H7 (cell line): ENCODE measurements around the gene GRAMD1B. TPM values are rescaled to one million over a fixed set of nuclear protein-coding genes. Genes with fewer than 3 reads are reported as not detected.

Source experiments
- DNase-seq: peaks from one replicate; pipeline ENCODE4 v3.0.0; 2012
- H3K27me3 ChIP-seq: 2 replicates; pipeline ENCODE4 v1.6.0; 2011; ENCODE audit warnings: mild to moderate bottlenecking, low read length; ENCODE audit not compliant: control insufficient read depth, insufficient read depth
- H3K36me3 ChIP-seq: replicated peaks from 2 replicates; pipeline ENCODE4 v1.5.1; 2011; ENCODE audit warnings: low read length; ENCODE audit not compliant: control insufficient read depth, insufficient read depth
- H3K4me3 ChIP-seq: 2 replicates; pipeline ENCODE4 v1.5.1; 2011; ENCODE audit warnings: low read depth, mild to moderate bottlenecking, control low read depth, low read length, moderate library complexity; ENCODE audit not compliant: insufficient read depth
- total RNA-seq: library from RNA; depleted of rRNA; stranded (reverse); fragments of >200 nt; shearing (Covaris generic); gene quantifications from 2 replicates; pipeline ENCODE4 v1.2.3, GENCODE V29; 2014

The GRAMD1B gene
- total RNA-seq, 1 experiment from 2014 or later, result 15.9 TPM

DNA sequence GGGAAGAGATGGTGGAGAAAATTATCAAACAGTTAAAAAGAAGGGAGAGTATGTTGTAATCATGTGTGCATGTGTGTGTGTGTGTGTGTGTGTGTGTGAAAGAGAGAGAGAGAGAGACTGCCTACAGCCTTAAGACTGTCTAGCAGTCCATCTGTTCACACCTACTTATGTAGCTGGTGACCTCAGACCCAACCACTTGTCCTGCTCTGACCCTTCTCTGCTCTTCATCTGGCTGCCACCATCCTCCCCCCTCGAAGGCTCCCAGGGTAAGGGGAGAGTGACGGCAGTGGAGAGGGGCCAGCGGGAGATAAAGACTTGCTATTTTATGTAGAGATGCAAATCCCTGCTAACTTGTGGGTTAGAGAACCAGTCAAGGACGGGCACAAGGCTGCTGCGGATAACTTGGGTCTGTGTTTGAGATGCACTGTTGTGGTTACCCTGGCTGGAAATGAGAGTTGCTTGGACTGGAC lies 24.9 kb upstream of the GRAMD1B start:
- H3K27me3 ChIP-seq, result peaks cover 9% of the 10 kb centered on the region; the same call in 1 of the 2 replicates
- no peaks in the 10 kb centered on the region for H3K36me3 ChIP-seq
- DNase-seq, result peak; percentile 36
- no peak overlapping the region for H3K4me3 ChIP-seq

DNA sequence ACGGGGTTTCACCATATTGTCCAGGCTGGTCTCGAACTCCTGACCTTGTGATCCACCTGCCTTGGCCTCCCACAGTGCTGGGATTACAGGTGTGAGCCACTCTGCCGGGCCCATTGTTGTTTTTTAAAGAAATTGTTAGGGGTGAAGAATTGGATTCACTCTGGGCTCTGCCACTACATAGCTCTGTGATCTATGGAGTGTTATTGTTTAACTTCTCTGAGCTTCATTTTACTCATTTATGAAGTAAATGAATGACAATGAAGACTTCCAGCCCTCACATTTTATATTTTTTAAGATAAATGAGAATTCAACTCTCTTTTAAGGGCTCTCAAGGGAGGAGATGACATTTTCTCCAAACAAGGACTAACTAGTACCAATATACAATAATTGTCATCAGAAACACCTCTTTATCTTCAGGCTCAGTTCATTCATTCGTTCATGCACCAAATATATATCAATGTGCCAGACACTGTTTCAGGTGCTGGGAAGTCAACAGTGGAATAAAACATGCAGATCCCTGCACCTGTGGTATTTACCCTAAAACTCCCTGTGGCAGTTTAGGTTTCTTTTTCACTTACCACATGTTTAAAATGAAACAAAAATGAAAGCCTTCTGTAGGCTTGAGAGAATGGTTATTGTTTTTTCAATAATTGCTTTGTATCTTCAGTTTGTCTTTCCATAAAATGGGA lies 23.5 kb upstream of the GRAMD1B start:
- Histone ChIP-seq H3K27me3 (peaks cover 13% of the 10 kb centered on the region; the same call in 1 of the 2 replicates), H3K36me3 (no peaks in the 10 kb centered on the region), H3K4me3 (no peak overlapping the region)
- DNase-seq, result no peak

DNA sequence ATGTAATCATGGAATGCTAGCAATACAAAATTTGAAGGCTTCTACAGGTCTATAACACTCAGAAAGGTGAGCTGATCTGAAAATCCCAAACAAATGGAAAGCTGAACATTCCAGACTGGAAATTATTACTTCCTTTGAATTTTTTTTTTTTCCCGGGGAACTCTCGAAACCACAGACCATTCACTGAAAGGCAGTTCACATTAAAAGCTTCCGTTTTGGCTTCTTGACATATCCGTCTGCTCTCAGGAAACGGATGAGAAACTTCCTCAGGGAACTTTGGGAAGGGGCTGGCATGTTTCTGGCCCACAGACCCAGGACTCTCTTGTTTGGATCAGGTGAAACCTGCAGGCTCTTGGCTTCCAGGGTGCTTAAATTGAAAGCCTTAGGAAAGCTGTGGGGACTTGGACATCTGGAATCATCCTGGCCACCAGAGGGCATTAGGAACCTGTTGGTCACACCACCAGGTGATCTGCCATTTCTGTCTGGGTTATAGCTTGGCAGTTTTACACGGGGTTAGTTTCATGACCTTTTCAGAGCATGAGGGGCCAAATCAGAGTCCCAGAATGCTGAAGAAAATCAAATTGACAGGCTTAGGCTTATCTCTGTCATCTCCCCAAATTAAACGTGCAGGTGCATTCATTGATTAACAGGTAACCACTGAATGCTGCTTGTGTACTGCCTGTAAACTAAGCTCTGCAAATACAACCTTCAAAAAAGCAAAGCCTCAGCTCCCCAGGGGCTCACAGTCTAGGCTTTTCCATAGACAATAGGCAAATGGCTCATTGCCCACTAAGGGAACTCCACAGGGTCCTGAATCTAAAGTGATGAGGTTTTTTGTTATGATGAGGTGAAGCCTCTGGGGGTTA lies 22.7 kb upstream of the GRAMD1B start:
- H3K27me3 ChIP-seq, result peaks cover 13% of the 10 kb centered on the region; the same call in 1 of the 2 replicates
- DNase-seq, result peak; percentile 69
- H3K36me3 ChIP-seq, result no peaks in the 10 kb centered on the region
- no peak overlapping the region for H3K4me3 ChIP-seq

GRCh38 chr11:123407996-123408597 lies 22.0 kb upstream of the GRAMD1B start:
- DNase-seq, result no peak
- Histone ChIP-seq H3K4me3 (no peak overlapping the region), H3K27me3 (peaks cover 13% of the 10 kb centered on the region; the same call in 1 of the 2 replicates), H3K36me3 (no peaks in the 10 kb centered on the region)

DNA sequence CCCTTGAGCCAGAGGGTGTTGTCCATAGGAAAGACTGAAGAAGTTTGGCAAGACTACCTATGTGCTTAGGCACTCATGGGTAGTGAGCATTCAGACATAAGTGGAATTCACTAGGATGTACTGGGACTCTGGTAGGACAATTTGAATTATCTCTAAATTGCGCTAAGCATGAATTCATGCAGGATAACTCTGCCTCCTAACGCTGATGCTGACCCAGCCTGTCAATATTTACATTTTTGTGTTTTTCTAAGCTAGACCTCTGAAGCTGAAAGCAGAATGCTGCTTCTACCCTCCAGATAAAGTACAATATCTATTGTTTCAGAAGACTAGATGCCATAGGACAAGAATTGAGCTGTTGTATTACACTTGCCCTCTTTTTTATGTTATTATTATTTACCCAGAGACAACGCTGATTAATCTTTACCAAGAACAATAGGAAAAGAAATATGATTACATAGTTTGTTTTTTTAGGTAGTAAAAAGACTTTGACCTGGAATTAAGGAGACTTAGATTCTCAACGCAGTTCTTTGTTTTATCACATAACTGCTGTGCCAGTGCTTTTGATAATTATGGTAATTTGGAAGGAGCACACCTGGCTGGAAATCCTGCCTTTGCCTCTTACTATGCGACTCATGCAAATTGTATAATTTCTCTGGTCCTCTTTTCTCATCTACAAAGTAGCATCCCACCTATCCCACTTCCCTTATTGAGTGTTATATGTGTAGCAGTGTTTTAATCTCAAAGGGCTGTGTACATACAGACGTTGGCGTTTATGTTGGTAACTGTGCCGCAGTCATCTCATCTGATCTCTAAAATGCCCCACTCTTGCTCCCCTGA lies 21.2 kb upstream of the GRAMD1B start:
- DNase-seq, result no peak
- Histone ChIP-seq H3K27me3 (peaks cover 13% of the 10 kb centered on the region; the same call in 1 of the 2 replicates), H3K4me3 (no peak overlapping the region), H3K36me3 (no peaks in the 10 kb centered on the region)

- Histone ChIP-seq H3K27me3 (peaks cover 9% of the 10 kb centered on the region; the same call in 1 of the 2 replicates), H3K36me3 (no peaks in the 10 kb centered on the region), H3K4me3 (no peak overlapping the region)
- DNase-seq, result no peak
Measured at GRCh38 chr11:123409456-123410217, 20.4 kb upstream of the GRAMD1B start.

GRCh38 chr11:123410218-123410549 lies 19.9 kb upstream of the GRAMD1B start:
- DNase-seq, result no peak
- Histone ChIP-seq H3K36me3 (no peaks in the 10 kb centered on the region), H3K27me3 (peaks cover 4% of the 10 kb centered on the region; the same call in 1 of the 2 replicates), H3K4me3 (no peak overlapping the region)

GRCh38 chr11:123413636-123414035 lies 16.4 kb upstream of the GRAMD1B start:
- Histone ChIP-seq H3K4me3 (no peak overlapping the region), H3K36me3 (no peaks in the 10 kb centered on the region), H3K27me3 (peaks cover 4% of the 10 kb centered on the region; the same call in 1 of the 2 replicates)
- no peak for DNase-seq

- H3K4me3 ChIP-seq, result no peak overlapping the region
- H3K27me3 ChIP-seq, result no peaks in the 10 kb centered on the region; the same call in 1 of the 2 replicates
- no peaks in the 10 kb centered on the region for H3K36me3 ChIP-seq
- no peak for DNase-seq
Measured at GRCh38 chr11:123416566-123416965, 13.5 kb upstream of the GRAMD1B start.

DNA sequence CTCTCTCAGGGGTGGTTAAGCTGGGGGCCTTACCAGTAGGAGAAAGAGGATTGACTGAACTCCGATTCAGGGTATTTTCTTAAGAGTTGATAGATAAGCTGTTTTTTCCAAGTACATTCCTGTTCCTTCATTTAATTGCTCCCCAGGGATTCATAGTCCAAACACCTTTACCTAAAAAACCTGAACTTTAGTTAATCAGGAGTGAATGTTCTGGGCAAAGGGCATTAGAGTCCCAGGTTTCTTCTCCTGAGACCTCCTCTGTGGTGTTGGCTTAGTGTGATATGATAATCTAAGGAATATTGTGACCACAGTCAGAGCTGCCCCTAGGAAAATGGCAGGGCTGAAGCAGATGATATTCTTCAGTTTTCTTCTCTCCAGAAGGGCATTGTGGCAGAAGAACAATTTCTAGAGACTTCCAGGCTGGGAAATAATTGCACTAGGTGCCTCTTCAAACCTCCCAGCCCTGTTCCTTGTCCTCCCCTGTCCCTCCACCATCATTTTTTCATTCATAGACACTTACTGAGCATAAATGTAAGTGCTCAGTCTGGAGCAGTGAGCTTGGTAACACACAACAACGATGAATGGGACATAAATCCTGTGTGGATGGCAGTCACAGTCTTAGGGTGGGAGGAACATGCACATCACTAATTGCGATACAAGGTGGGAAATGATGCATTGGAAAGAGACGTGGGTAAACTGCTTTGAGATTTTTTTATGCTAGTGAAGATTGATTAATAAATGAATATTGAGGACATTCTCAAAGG lies 11.5 kb upstream of the GRAMD1B start:
- Histone ChIP-seq H3K27me3 (peaks cover 7% of the 10 kb centered on the region; the same call in 1 of the 2 replicates), H3K36me3 (no peaks in the 10 kb centered on the region), H3K4me3 (no peak overlapping the region)
- no peak for DNase-seq

DNA sequence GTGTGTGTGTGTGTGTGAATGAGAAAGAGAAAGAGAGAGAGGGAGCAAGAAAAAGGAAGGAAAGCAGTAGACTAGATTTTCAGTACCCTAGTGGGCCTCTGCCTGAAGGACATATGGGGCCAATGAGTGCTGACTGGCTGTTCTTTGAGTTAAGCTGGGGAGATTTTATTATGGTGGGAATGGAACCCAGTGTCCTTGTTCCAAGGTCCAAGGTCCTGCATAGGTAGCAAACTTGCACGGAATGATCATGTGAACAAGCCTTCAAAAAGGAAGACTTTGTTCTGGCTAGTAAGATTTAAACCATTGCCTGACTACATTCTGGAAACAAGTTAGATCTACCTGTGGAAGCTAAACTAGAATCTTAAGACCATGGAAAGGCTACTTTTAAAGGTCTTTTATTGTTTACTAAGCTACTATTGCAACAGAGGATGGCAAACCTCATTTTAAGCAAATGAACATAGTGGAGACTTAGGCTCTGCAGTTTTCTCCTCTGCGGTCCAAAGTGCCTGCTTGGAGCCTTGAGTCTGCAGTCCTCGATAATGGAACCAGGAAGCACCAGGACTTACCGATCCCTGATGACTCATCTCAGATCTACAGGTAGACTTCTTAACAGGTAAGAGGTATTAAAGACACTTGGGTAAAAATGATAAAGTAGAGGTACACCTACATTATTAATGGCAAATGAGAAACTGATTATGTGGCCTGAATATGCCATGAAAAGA lies 10.2 kb upstream of the GRAMD1B start:
- peaks cover 13% of the 10 kb centered on the region for H3K27me3 ChIP-seq
- DNase-seq, result no peak
- H3K4me3 ChIP-seq, result no peak overlapping the region
- H3K36me3 ChIP-seq, result no peaks in the 10 kb centered on the region

DNA sequence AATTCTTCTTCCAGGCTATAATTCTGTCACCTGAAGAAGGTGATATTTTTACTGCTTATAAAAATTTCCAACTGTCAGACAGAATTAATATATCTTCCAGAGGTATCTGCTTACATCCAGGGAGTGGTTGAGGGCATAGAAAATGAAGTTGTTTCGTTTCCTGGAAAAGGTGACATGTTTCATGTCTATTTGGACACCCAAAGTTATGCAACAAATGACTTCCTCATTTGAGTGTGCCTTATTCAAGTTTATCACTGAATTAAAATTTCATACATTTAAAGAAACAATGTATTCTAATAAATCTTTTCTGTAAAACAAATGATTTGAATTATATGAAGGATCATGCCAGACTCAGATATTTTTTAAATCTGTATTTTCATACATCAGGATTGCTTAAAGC lies 8.5 kb upstream of the GRAMD1B start:
- Histone ChIP-seq H3K27me3 (peaks cover 23% of the 10 kb centered on the region), H3K36me3 (no peaks in the 10 kb centered on the region), H3K4me3 (no peak overlapping the region)
- no peak for DNase-seq
